ENCODE results near the gene LRRC1.

The LRRC1 gene

GRCh38 chr6:53818858-53819609 is 24.2 kb downstream of the LRRC1 start:
- DNase-seq: no peak

GRCh38 chr6:53822401-53823125 is 27.8 kb downstream of the LRRC1 start:
- DNase-seq: no peak

GRCh38 chr6:53824714-53825113 is 29.9 kb downstream of the LRRC1 start:
- no peak for DNase-seq

- no peak for DNase-seq
Measured at GRCh38 chr6:53825532-53826321, 30.9 kb downstream of the LRRC1 start.

- no peak for DNase-seq
Measured at GRCh38 chr6:53827531-53827930, 32.7 kb downstream of the LRRC1 start.

- DNase-seq: no peak
Measured at GRCh38 chr6:53828215-53828614, 33.4 kb downstream of the LRRC1 start.

- DNase-seq: no peak
Measured at GRCh38 chr6:53828966-53829697, 34.3 kb downstream of the LRRC1 start.

GRCh38 chr6:53829698-53830221 is 35.0 kb downstream of the LRRC1 start:
- DNase-seq: no peak

- DNase-seq: no peak
Measured at GRCh38 chr6:53830366-53830765, 35.6 kb downstream of the LRRC1 start.

- DNase-seq: no peak
Measured at GRCh38 chr6:53831081-53831869, 36.5 kb downstream of the LRRC1 start.

- DNase-seq: no peak
Measured at GRCh38 chr6:53831936-53832660, 37.3 kb downstream of the LRRC1 start.

GRCh38 chr6:53833155-53833554 is 38.4 kb downstream of the LRRC1 start:
- no peak for DNase-seq

- no peak for DNase-seq
Measured at GRCh38 chr6:53834132-53834531, 39.3 kb downstream of the LRRC1 start.

- DNase-seq: no peak
Measured at GRCh38 chr6:53837865-53838769, 43.3 kb downstream of the LRRC1 start.

- DNase-seq: no peak
Measured at GRCh38 chr6:53840027-53840426, 45.2 kb downstream of the LRRC1 start.

- DNase-seq: no peak
Measured at GRCh38 chr6:53845280-53846195, 50.7 kb downstream of the LRRC1 start.

- no peak for DNase-seq
Measured at GRCh38 chr6:53846250-53846649, 51.4 kb downstream of the LRRC1 start.

- no peak for DNase-seq
Measured at GRCh38 chr6:53847796-53848314, 53.0 kb downstream of the LRRC1 start.

GRCh38 chr6:53850527-53850926 is 55.7 kb downstream of the LRRC1 start:
- no peak for DNase-seq
